GM10847 (cell line): Measurements from ENCODE around the gene SLC6A6.

ENCODE experiments used
- POLR2A ChIP-seq: IDR thresholded peaks from 2 replicates; pipeline ENCODE4 v1.6.1; 2011; ENCODE audit not compliant: insufficient read length; ENCODE audit errors: extremely low read depth

The SLC6A6 gene

GRCh38 chr3:14480207-14481017 lies 78.0 kb downstream of the SLC6A6 start:
- TF ChIP-seq POLR2A = no peak

- TF ChIP-seq POLR2A = no peak
These were observed 78.7 kb downstream of the SLC6A6 start for GRCh38 chr3:14481018-14481645.

GRCh38 chr3:14481646-14482036 lies 79.2 kb downstream of the SLC6A6 start:
- TF ChIP-seq POLR2A = no peak

- TF ChIP-seq POLR2A = no peak
These were observed 79.9 kb downstream of the SLC6A6 start for GRCh38 chr3:14482271-14482721.

- no peak for TF ChIP-seq POLR2A
These were observed 80.9 kb downstream of the SLC6A6 start for GRCh38 chr3:14483286-14483685.

- TF ChIP-seq POLR2A = no peak
These were observed 82.3 kb downstream of the SLC6A6 start for GRCh38 chr3:14484741-14485140.

- no peak for TF ChIP-seq POLR2A
These were observed 83.6 kb downstream of the SLC6A6 start for GRCh38 chr3:14485981-14486380.

- no peak for TF ChIP-seq POLR2A
These were observed 84.1 kb downstream of the SLC6A6 start for GRCh38 chr3:14486460-14486859.

- TF ChIP-seq POLR2A = no peak
These were observed 84.7 kb downstream of the SLC6A6 start for GRCh38 chr3:14487086-14487485.

- TF ChIP-seq POLR2A = no peak
These were observed 85.4 kb downstream of the SLC6A6 start for GRCh38 chr3:14487821-14488220.

GRCh38 chr3:14488286-14489041 lies 86.1 kb downstream of the SLC6A6 start:
- TF ChIP-seq POLR2A = no peak

GRCh38 chr3:14489641-14490040 lies 87.2 kb downstream of the SLC6A6 start:
- no peak for TF ChIP-seq POLR2A

- no peak for TF ChIP-seq POLR2A
These were observed 87.8 kb downstream of the SLC6A6 start for GRCh38 chr3:14490255-14490654.

- TF ChIP-seq POLR2A = no peak
These were observed 88.4 kb downstream of the SLC6A6 start for GRCh38 chr3:14490831-14491230.

- TF ChIP-seq POLR2A = no peak
These were observed 89.2 kb downstream of the SLC6A6 start for GRCh38 chr3:14491396-14492190.
